ENCODE measurements around the gene SMOC2.
A peak's percentile ranks its signal among the peaks of the same experiment; 100 is the strongest.

SMOC2 gene

GRCh38 chr6:168515376-168515775 is 74.4 kb downstream of the SMOC2 start:
- TF ChIP-seq EZH2 (IDR thresholded peaks at IDR 0.05) = no peak
- no peak for TF ChIP-seq FOXP2 (optimal IDR thresholded peaks at IDR 0.05; ENCODE audit: control extremely low read depth, extremely low read length, insufficient read depth)
- TF ChIP-seq POLR2AphosphoS5 (IDR thresholded peaks at IDR 0.05; ENCODE audit: borderline replicate concordance, low read depth, low read length) = no peak
- no peak overlapping the region for H3K27ac ChIP-seq
- no peak for DNase-seq (ENCODE audit: low read depth, low spot score)
- no peak overlapping the region for H3K4me3 ChIP-seq
- H3K36me3 ChIP-seq (ENCODE audit: insufficient read depth, low read length) = no peaks in the 10 kb centered on the region
- no peak overlapping the region for H3K9ac ChIP-seq (ENCODE audit: insufficient read length)
- H3K9me3 ChIP-seq (ENCODE audit: low read depth, low read length) = no peaks in the 10 kb centered on the region

GRCh38 chr6:168516944-168517741 is 76.2 kb downstream of the SMOC2 start:
- Histone ChIP-seq H3K9me3 (ENCODE audit: low read depth, low read length) (no peaks in the 10 kb centered on the region), H3K27ac (no peak overlapping the region), H3K4me3 (no peak overlapping the region), H3K9ac (ENCODE audit: insufficient read length) (no peak overlapping the region), H3K36me3 (ENCODE audit: insufficient read depth, low read length) (no peaks in the 10 kb centered on the region)
- no peak for DNase-seq (ENCODE audit: low read depth, low spot score)
- TF ChIP-seq EZH2 (IDR thresholded peaks at IDR 0.05) = no peak
- no peak for TF ChIP-seq FOXP2 (optimal IDR thresholded peaks at IDR 0.05; ENCODE audit: control extremely low read depth, extremely low read length, insufficient read depth)

- H3K9ac ChIP-seq (ENCODE audit: insufficient read length) = no peak overlapping the region
- no peaks in the 10 kb centered on the region for H3K36me3 ChIP-seq (ENCODE audit: insufficient read depth, low read length)
- DNase-seq (ENCODE audit: low read depth, low spot score) = no peak
- TF ChIP-seq EZH2 (IDR thresholded peaks at IDR 0.05) (no peak), FOXP2 (optimal IDR thresholded peaks at IDR 0.05; ENCODE audit: control extremely low read depth, extremely low read length, insufficient read depth) (no peak), POLR2AphosphoS5 (IDR thresholded peaks at IDR 0.05; ENCODE audit: borderline replicate concordance, low read depth, low read length) (no peak)
- H3K9me3 ChIP-seq (ENCODE audit: low read depth, low read length) = no peaks in the 10 kb centered on the region
- no peak overlapping the region for H3K27ac ChIP-seq
- no peak overlapping the region for H3K4me3 ChIP-seq
Observed at GRCh38 chr6:168517742-168518347, 76.9 kb downstream of the SMOC2 start.

- no peaks in the 10 kb centered on the region for H3K9me3 ChIP-seq (ENCODE audit: low read depth, low read length)
- no peak for TF ChIP-seq POLR2AphosphoS5 (IDR thresholded peaks at IDR 0.05; ENCODE audit: borderline replicate concordance, low read depth, low read length)
- TF ChIP-seq FOXP2 (optimal IDR thresholded peaks at IDR 0.05; ENCODE audit: control extremely low read depth, extremely low read length, insufficient read depth) = no peak
- TF ChIP-seq EZH2 (IDR thresholded peaks at IDR 0.05) = no peak
- H3K9ac ChIP-seq (ENCODE audit: insufficient read length) = no peak overlapping the region
- H3K27ac ChIP-seq = no peak overlapping the region
- no peaks in the 10 kb centered on the region for H3K36me3 ChIP-seq (ENCODE audit: insufficient read depth, low read length)
- no peak overlapping the region for H3K4me3 ChIP-seq
- DNase-seq (ENCODE audit: low read depth, low spot score) = no peak
Observed at GRCh38 chr6:168518348-168518745, 77.4 kb downstream of the SMOC2 start.

GRCh38 chr6:168518867-168519266 is 77.9 kb downstream of the SMOC2 start:
- DNase-seq (ENCODE audit: low read depth, low spot score) = no peak
- no peak overlapping the region for H3K9ac ChIP-seq (ENCODE audit: insufficient read length)
- H3K36me3 ChIP-seq (ENCODE audit: insufficient read depth, low read length) = no peaks in the 10 kb centered on the region
- no peak for TF ChIP-seq POLR2AphosphoS5 (IDR thresholded peaks at IDR 0.05; ENCODE audit: borderline replicate concordance, low read depth, low read length)
- TF ChIP-seq FOXP2 (optimal IDR thresholded peaks at IDR 0.05; ENCODE audit: control extremely low read depth, extremely low read length, insufficient read depth) = no peak
- TF ChIP-seq EZH2 (IDR thresholded peaks at IDR 0.05) = no peak
- no peak overlapping the region for H3K4me3 ChIP-seq
- H3K27ac ChIP-seq = no peak overlapping the region
- no peaks in the 10 kb centered on the region for H3K9me3 ChIP-seq (ENCODE audit: low read depth, low read length)

GRCh38 chr6:168520233-168520632 is 79.2 kb downstream of the SMOC2 start:
- no peak overlapping the region for H3K9ac ChIP-seq (ENCODE audit: insufficient read length)
- TF ChIP-seq FOXP2 (optimal IDR thresholded peaks at IDR 0.05; ENCODE audit: control extremely low read depth, extremely low read length, insufficient read depth) = no peak
- no peak for TF ChIP-seq EZH2 (IDR thresholded peaks at IDR 0.05)
- TF ChIP-seq POLR2AphosphoS5 (IDR thresholded peaks at IDR 0.05; ENCODE audit: borderline replicate concordance, low read depth, low read length) = no peak
- no peak overlapping the region for H3K27ac ChIP-seq
- H3K36me3 ChIP-seq (ENCODE audit: insufficient read depth, low read length) = no peaks in the 10 kb centered on the region
- no peaks in the 10 kb centered on the region for H3K9me3 ChIP-seq (ENCODE audit: low read depth, low read length)
- H3K4me3 ChIP-seq = no peak overlapping the region
- no peak for DNase-seq (ENCODE audit: low read depth, low spot score)

GRCh38 chr6:168524571-168525001 is 83.6 kb downstream of the SMOC2 start:
- TF ChIP-seq FOXP2 (optimal IDR thresholded peaks at IDR 0.05; ENCODE audit: control extremely low read depth, extremely low read length, insufficient read depth) (no peak), POLR2AphosphoS5 (IDR thresholded peaks at IDR 0.05; ENCODE audit: borderline replicate concordance, low read depth, low read length) (peak; percentile 34; the same call in 1 of the 2 replicates)
- Histone ChIP-seq H3K36me3 (ENCODE audit: insufficient read depth, low read length) (no peaks in the 10 kb centered on the region), H3K27ac (no peak overlapping the region), H3K9ac (ENCODE audit: insufficient read length) (no peak overlapping the region), H3K9me3 (ENCODE audit: low read depth, low read length) (no peaks in the 10 kb centered on the region), H3K4me3 (no peak overlapping the region)
- DNase-seq (ENCODE audit: low read depth, low spot score) = no peak

GRCh38 chr6:168525114-168525513 is 84.1 kb downstream of the SMOC2 start:
- no peaks in the 10 kb centered on the region for H3K9me3 ChIP-seq (ENCODE audit: low read depth, low read length)
- no peak for TF ChIP-seq EZH2 (IDR thresholded peaks at IDR 0.05)
- no peak for TF ChIP-seq FOXP2 (optimal IDR thresholded peaks at IDR 0.05; ENCODE audit: control extremely low read depth, extremely low read length, insufficient read depth)
- TF ChIP-seq POLR2AphosphoS5 (IDR thresholded peaks at IDR 0.05; ENCODE audit: borderline replicate concordance, low read depth, low read length) = no peak
- no peak overlapping the region for H3K9ac ChIP-seq (ENCODE audit: insufficient read length)
- no peak for DNase-seq (ENCODE audit: low read depth, low spot score)
- H3K27ac ChIP-seq = no peak overlapping the region
- H3K36me3 ChIP-seq (ENCODE audit: insufficient read depth, low read length) = no peaks in the 10 kb centered on the region
- no peak overlapping the region for H3K4me3 ChIP-seq
